ENCODE data around the gene CDR2.

The CDR2 gene

DNA sequence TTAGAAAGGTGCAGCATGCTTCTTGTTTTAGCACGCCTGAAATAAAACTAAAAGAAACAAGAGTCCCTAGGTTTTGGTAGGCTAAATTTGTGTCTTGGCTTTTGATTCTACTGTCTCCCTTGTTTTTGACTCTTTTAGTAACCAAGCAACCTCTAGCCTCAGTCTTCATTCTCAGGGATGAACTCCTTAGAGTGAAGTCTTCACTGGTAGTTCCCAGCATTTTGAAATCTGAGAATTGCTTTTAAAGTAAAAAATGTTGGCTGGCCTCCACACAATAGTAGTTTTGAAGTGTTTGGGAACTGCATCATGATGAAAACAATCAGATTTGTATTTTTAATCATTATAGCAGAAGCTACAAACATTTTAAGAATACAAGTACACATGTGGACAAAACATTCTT is 6.1 kb upstream of the CDR2 start:
- DNase-seq (ENCODE audit: low read depth), result no peak
- H3K4me3 ChIP-seq (ENCODE audit: control insufficient read depth, low read depth, low read length), result no peak overlapping the region
- TF ChIP-seq, protein P1, sequence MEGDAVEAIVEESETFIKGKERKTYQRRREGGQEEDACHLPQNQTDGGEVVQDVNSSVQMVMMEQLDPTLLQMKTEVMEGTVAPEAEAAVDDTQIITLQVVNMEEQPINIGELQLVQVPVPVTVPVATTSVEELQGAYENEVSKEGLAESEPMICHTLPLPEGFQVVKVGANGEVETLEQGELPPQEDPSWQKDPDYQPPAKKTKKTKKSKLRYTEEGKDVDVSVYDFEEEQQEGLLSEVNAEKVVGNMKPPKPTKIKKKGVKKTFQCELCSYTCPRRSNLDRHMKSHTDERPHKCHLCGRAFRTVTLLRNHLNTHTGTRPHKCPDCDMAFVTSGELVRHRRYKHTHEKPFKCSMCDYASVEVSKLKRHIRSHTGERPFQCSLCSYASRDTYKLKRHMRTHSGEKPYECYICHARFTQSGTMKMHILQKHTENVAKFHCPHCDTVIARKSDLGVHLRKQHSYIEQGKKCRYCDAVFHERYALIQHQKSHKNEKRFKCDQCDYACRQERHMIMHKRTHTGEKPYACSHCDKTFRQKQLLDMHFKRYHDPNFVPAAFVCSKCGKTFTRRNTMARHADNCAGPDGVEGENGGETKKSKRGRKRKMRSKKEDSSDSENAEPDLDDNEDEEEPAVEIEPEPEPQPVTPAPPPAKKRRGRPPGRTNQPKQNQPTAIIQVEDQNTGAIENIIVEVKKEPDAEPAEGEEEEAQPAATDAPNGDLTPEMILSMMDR (IDR thresholded peaks at IDR 0.05; ENCODE audit: control insufficient read depth, insufficient read depth, low read depth, low read length, missing control alignments), result no peak

DNA sequence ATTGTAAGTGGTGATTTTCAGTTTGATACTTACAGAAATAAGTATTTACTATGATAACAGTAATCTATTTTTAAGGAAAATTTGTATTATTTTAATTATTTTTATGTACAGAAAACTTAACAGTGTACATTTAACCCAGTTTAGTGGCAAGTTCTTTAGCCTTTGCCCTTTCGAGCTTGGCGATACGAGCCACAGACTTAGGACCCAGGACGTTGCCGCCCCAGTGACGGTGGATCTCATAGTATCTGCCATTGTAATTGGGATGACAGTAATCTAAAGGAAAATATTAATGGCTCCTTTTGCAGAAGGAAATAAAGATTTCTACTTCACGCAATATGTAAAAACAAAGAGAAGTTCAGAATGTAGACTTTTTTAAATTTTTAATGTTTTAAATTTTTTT is 5.2 kb upstream of the CDR2 start:
- TF ChIP-seq, protein P1 (IDR thresholded peaks at IDR 0.05; ENCODE audit: control insufficient read depth, insufficient read depth, low read depth, low read length, missing control alignments), result no peak
- DNase-seq (ENCODE audit: low read depth), result no peak
- H3K4me3 ChIP-seq (ENCODE audit: control insufficient read depth, low read depth, low read length), result no peak overlapping the region

DNA sequence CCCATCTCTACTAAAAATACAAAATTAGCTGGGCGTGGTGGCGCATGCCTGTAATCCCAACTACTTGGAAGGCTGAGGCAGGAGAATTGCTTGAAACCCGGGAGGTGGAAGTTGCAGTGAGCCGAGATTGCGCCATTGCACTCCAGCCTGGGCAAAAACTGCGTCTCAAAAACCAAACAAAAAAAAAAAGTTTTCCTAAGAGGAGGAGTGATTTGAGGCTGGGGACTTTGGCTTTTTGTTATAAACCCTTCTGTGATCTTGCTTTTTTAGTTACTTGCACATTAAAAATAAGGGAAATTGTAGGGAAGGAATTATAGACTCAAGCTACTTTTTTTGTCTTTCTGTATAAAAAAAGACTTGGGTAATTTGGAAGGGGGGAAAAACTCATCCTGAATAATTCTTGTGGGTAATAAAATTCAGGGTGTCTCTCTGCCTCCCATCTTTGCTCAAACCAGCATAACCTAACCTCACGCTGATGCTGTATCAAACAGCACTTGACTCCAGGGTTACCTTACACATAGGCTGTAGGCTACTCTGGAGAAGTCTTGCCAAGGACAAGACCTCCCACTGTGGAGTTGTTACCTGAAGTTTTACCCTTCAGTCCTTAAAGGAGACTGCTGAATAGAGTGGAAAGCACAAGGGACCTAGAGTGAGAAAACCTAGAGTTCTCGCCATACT is 1.7 kb upstream of the CDR2 start:
- no peak for DNase-seq (ENCODE audit: low read depth)
- TF ChIP-seq, protein P1 (IDR thresholded peaks at IDR 0.05; ENCODE audit: control insufficient read depth, insufficient read depth, low read depth, low read length, missing control alignments), result no peak
- H3K4me3 ChIP-seq (ENCODE audit: control insufficient read depth, low read depth, low read length), result no peak overlapping the region

DNA sequence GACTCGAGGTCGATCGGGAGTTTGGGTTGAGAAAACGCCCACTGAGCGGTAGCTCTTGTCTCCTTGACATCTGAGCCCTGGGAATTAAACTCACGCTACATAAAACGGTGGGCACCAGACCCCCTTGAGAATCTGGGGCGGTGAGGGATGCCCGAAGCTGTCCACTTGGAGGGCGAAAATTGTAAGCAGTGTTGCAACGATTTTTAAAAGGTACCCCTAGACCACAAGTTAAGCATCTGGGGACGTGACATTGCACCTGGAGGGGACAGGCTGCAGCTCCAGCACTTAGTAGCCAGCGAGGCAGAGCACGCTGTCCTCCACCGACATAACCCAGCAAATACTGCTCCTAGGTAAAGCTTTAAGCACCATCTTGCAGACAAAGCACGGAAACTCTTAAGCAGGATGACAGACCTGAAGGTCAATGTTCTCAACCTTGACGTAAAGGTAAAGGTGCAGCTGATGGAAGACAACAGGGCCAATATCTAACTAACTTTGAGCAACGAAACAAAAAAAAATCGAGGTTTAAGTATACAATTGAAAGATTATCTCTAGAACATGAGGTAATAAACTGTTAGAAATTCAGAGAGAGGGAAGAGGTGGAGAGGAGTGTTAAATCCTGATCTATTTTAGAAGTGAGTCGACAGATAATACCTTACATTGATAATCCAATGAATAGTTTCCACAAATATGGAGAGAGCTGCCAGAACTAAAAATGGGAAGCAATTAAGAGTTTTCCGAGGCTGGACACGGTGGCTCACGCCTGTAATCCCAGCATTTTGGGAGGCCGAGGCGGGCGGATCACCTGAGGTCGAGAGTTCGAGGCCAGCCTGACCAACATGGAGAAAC is 921 bp upstream of the CDR2 start:
- no peak for DNase-seq (ENCODE audit: low read depth)
- H3K4me3 ChIP-seq (ENCODE audit: control insufficient read depth, low read depth, low read length), result peak overlapping the region; percentile 62
- TF ChIP-seq, protein P1 (IDR thresholded peaks at IDR 0.05; ENCODE audit: control insufficient read depth, insufficient read depth, low read depth, low read length, missing control alignments), result no peak

DNA sequence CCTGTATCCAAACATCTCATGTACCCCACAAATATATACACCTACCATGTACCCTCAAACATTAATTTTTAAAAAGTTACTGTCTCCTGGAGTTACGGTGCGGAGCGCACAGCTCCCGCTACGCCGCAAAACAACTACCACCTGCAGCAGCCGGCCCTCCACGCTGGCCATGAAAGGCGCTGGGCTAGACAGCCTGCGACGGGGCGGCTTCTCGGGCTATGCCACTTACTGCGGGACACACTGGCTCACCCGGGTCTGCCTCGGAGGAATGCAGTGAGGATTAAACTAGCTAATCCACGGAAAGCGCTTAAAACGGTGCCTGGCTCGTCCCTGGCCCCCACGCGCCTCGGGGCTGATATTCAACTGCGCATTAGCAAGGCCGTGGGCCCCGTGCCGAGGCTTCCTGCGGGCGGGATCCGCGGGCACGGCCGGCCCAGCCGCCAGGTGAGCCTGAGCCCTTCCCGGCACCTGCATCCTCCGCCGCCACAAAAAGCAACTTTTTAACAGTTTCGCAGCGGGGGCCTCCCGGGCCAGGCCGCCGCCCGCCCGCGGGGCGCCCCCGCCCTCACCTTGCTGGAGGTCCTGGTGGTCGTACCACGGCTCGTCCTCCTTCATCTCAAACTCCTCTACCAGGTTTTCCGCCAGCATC is 633 bp downstream of the CDR2 start:
- H3K4me3 ChIP-seq (ENCODE audit: control insufficient read depth, low read depth, low read length), result peak overlapping the region; percentile 62
- TF ChIP-seq, protein P1 (IDR thresholded peaks at IDR 0.05; ENCODE audit: control insufficient read depth, insufficient read depth, low read depth, low read length, missing control alignments), result no peak
- DNase-seq (ENCODE audit: low read depth), result no peak

DNA sequence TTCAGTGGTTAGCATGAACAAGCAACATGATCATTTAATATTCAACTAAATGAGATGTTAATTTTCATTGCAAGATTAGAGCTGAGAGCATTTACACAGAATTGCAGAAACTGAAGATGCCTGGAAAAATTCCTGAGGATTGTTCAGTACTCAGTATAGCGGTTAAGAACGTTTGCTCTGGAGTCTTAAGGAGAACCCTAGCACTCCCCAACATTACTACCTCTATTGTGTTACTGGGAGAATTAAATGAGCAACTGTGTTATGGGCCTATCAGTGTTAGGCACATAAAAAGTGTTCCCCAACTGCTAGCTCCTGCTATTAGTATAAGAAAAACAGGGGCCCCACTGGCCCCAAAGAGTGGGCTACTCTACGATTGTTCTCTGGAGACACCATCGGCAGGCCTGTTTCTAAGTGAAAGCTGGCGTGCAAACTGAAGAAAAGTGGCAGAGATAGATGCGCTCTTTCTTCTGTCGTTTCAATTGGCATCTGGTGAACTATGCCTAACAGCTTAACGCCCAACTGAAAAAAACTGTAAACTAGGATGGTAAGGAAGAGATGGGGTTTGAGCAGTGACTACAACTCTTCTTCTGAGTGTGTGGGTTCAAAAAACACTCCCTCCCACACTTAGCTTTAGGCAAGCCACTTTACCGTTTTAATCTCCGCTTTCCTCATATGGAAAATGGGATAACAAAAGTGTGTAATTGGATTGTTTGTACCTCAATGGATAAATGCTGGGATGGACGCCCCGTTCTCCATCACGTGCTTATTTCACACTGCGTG is 1.3 kb downstream of the CDR2 start:
- H3K4me3 ChIP-seq (ENCODE audit: control insufficient read depth, low read depth, low read length), result peak overlapping the region; percentile 62
- TF ChIP-seq, protein P1 (IDR thresholded peaks at IDR 0.05; ENCODE audit: control insufficient read depth, insufficient read depth, low read depth, low read length, missing control alignments), result no peak
- DNase-seq (ENCODE audit: low read depth), result no peak

Data from AG09309 (cell line).